Measurements from ENCODE around the gene MARCHF3.
"Not testable (repeated sequence)": the region's sequence is repeated elsewhere in the genome, so short reads cannot be mapped to it uniquely, and the experiment has no call there.

DNA sequence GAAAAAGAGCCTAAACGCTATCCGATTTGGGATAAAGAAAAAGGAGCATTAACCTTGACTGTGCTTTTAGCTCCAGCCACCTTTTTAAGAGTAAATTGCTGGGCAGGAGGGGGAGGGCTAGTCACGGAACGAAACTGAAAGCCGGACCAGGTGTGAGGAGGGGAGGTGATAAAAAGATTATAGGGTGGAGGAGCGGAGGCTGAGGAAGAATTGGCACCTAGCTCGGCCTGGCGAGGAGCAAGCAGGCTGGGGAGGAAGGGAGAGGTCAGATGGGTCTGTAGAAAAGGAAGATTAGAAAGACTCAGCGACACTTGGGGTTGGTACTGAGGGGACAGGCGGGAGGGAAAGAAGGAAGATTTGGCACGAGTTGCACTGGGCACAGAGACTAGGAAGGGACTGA is 187.0 kb downstream of the MARCHF3 start:
- TF ChIP-seq CTCF, POLR2A (IDR thresholded peaks at IDR 0.05): not testable (repeated sequence)
